GM12873 (cell line): ENCODE measurements around the gene LGALS4.

ENCODE experiments used
- CTCF ChIP-seq: IDR thresholded peaks from 2 replicates; pipeline ENCODE4 v1.5.1; 2012; ENCODE audit warnings: low read depth, mild to moderate bottlenecking, moderate library complexity, low read length, control low read depth; ENCODE audit not compliant: insufficient read depth; ENCODE audit errors: missing control alignments

LGALS4 gene

GRCh38 chr19:38799104-38799503, 13.6 kb downstream of the LGALS4 start:
- no peak for TF ChIP-seq CTCF

GRCh38 chr19:38796154-38796553, 16.6 kb downstream of the LGALS4 start:
- no peak for TF ChIP-seq CTCF

GRCh38 chr19:38795549-38795948, 17.2 kb downstream of the LGALS4 start:
- no peak for TF ChIP-seq CTCF

- no peak for TF ChIP-seq CTCF
These were observed 19.1 kb downstream of the LGALS4 start for GRCh38 chr19:38793671-38794070.

GRCh38 chr19:38793177-38793576, 19.6 kb downstream of the LGALS4 start:
- no peak for TF ChIP-seq CTCF

GRCh38 chr19:38792250-38793111, 20.3 kb downstream of the LGALS4 start:
- TF ChIP-seq CTCF, result peak; percentile 48

- TF ChIP-seq CTCF, result no peak
These were observed 24.1 kb downstream of the LGALS4 start, which contains the start of gene LGALS7B for GRCh38 chr19:38788478-38789243. Gene LGALS7B, plus strand, starts transcription at chr19:38789200. Its CDS starts 27 bp downstream, at chr19:38789227.
